Stomach smooth muscle (tissue), 2 donors: Measurements from ENCODE around the gene TTI1.

Experiments
- H3K27ac ChIP-seq: one replicate; pipeline ENCODE4 v1.7.0; 2013; ENCODE audit warnings: mild to moderate bottlenecking, low read length, inconsistent platforms
- H3K27me3 ChIP-seq, 2 donors: one replicate each; pipeline ENCODE4 v1.7.0; 2013; ENCODE audit warnings: low read length in 2 of 2; ENCODE audit not compliant: insufficient read depth in 2 of 2, control insufficient read depth in 1 of 2
- H3K36me3 ChIP-seq, 2 donors: one replicate each; pipeline ENCODE4 v1.7.0; 2013; ENCODE audit warnings: low read length in 2 of 2; ENCODE audit not compliant: control insufficient read depth in 2 of 2, insufficient read depth in 2 of 2
- H3K4me1 ChIP-seq: one replicate; pipeline ENCODE4 v1.7.0; 2013; ENCODE audit warnings: low read length; ENCODE audit not compliant: control insufficient read depth, insufficient read depth
- H3K4me3 ChIP-seq, 2 donors: one replicate each; pipeline ENCODE4 v1.7.0; 2013; ENCODE audit warnings: low read length in 2 of 2
- H3K9ac ChIP-seq, 2 donors: one replicate each; pipeline ENCODE4 v1.7.0; 2013; ENCODE audit warnings: low read length in 2 of 2, mild to moderate bottlenecking in 1 of 2
- H3K9me3 ChIP-seq, 2 donors: one replicate each; pipeline ENCODE4 v1.7.0; 2013; ENCODE audit warnings: low read length in 2 of 2; ENCODE audit not compliant: control insufficient read depth in 2 of 2
- donor health status: healthy.
- donor health status: Pancreatic carcinoma.

The TTI1 gene

GRCh38 chr20:38033330-38034107 is at the start of gene TTI1, which contains the start of gene RPRD1B:
Gene TTI1 (minus strand): TSS chr20:38033456. CDS start chr20:38013816, 19,640 bp downstream.
Gene RPRD1B (plus strand): TSS chr20:38033746. CDS start chr20:38033948, 202 bp downstream.
- no peaks in the 10 kb centered on the region for H3K9me3 ChIP-seq
- peak within 1 kb of the TSS; percentile 93 for H3K27ac ChIP-seq
- H3K4me1 ChIP-seq, result peaks cover 28% of the 10 kb centered on the region
- H3K36me3 ChIP-seq, result peaks cover 9% of the 10 kb centered on the region in 2 donors
- peak within 1 kb of the TSS; percentile 96 to 99 for H3K9ac ChIP-seq
- H3K4me3 ChIP-seq, result peak within 1 kb of the TSS; percentile 86 to 99
- no peaks in the 10 kb centered on the region for H3K27me3 ChIP-seq

GRCh38 chr20:38082894-38083293 is 49.6 kb upstream of the TTI1 start:
- no peak overlapping the region for H3K9ac ChIP-seq
- peaks cover 0 to 5% of the 10 kb centered on the region in 2 donors for H3K36me3 ChIP-seq
- H3K27me3 ChIP-seq, result no peaks in the 10 kb centered on the region
- H3K27ac ChIP-seq, result peak overlapping the region; percentile 96
- no peak overlapping the region for H3K4me3 ChIP-seq
- H3K9me3 ChIP-seq, result no peaks in the 10 kb centered on the region
- H3K4me1 ChIP-seq, result peaks cover 31% of the 10 kb centered on the region

DNA sequence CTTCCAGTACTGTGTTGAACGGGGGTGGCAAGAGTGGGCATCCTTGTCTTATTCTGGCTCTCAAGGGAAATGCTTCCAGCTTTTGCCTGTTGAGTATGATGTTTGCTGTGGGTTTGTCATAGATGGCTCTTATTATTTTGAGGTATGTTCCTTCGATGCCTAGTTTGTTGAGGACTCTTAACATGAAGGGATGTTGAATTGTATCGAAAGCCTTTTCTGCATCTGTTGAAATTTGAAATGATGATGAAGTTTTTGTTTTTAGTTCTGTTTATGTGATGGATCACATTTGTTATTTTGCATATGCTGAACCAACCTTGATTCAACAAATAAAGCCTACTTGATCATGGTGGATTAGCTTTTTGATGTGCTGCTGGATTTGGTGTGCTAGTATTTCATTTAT is 48.3 kb upstream of the TTI1 start:
- H3K9me3 ChIP-seq, result no peaks in the 10 kb centered on the region
- peaks cover 33% of the 10 kb centered on the region for H3K4me1 ChIP-seq
- H3K36me3 ChIP-seq, result peaks cover 2 to 3% of the 10 kb centered on the region in 2 donors
- no peak overlapping the region for H3K9ac ChIP-seq
- H3K27ac ChIP-seq, result no peak overlapping the region
- H3K4me3 ChIP-seq, result no peak overlapping the region
- no peaks in the 10 kb centered on the region for H3K27me3 ChIP-seq

GRCh38 chr20:38079353-38079752 is 46.1 kb upstream of the TTI1 start:
- H3K9ac ChIP-seq, result no peak overlapping the region
- H3K27me3 ChIP-seq, result no peaks in the 10 kb centered on the region
- H3K36me3 ChIP-seq, result peaks cover 0 to 4% of the 10 kb centered on the region in 2 donors
- no peak overlapping the region for H3K4me3 ChIP-seq
- H3K4me1 ChIP-seq, result peaks cover 26% of the 10 kb centered on the region
- H3K27ac ChIP-seq, result no peak overlapping the region
- no peaks in the 10 kb centered on the region for H3K9me3 ChIP-seq

DNA sequence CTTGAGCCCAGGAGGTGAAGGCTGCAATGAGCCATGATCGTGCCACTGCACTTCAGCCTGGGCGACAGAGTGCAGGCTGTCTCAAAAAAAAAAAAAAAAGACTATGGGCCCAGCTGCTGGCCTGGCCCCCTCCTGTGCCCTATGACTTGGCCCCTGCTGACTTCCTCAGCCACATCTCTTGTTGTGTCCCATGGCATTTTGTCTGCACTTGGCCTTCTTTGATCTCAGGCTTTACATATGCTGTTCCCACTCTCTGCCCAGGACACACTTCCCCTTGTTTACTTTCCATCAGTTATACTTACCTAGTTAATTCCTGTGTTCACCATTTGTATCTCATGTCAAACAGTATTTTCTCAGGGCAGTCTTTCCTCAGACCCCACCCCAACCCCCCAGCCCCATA is 44.8 kb upstream of the TTI1 start:
- Histone ChIP-seq H3K27ac (peak overlapping the region; percentile 60), H3K36me3 (peaks cover 0 to 4% of the 10 kb centered on the region in 2 donors), H3K4me3 (no peak overlapping the region), H3K27me3 (no peaks in the 10 kb centered on the region), H3K9me3 (no peaks in the 10 kb centered on the region), H3K4me1 (peaks cover 26% of the 10 kb centered on the region), H3K9ac (no peak overlapping the region)

- peaks cover 31% of the 10 kb centered on the region for H3K4me1 ChIP-seq
- H3K36me3 ChIP-seq, result peaks cover 3 to 4% of the 10 kb centered on the region in 2 donors
- no peaks in the 10 kb centered on the region for H3K9me3 ChIP-seq
- no peak overlapping the region for H3K9ac ChIP-seq
- H3K4me3 ChIP-seq, result no peak overlapping the region
- peak overlapping the region; percentile 60 for H3K27ac ChIP-seq
- H3K27me3 ChIP-seq, result no peaks in the 10 kb centered on the region
Observed at GRCh38 chr20:38076548-38076947, 43.3 kb upstream of the TTI1 start.

DNA sequence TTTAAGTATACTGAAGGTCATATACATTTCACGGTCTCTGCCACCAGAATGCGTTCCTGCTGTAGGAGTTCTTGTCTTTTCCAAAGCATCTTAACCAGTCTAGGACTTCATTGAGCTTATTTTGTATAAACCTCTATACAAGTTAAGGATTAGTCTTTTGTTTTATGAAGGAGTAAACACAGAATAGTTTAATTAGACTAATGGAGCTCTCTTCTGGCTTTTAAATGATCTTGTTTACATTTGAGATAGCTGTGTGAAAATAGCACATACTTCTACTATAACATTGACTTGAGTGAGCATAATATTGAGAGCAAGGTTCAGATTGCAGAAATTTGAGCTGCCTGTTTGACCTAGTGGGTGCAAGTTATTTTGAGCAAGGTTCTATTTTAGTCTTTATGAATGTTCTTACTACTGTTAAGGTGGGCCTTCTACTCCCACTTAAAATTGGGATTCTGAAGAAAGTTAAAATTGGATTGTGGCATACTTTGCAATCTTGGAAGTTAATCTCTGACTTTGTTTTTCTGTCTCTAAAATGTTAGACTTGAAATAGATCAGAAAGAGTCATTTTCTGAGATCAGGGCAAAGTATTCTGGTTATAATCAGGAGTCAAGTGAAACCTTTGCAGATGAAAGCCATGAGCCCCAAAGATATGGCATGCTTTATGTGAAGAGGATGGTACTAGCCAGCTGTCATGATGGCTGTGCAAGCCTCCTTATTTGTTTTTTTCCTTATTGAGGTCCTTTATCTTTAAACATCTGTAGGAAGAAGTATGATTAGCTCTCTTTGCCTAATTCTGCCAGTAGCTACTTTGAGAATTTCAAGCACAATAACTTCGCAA is 42.1 kb upstream of the TTI1 start:
- no peaks in the 10 kb centered on the region for H3K9me3 ChIP-seq
- H3K4me3 ChIP-seq, result no peak overlapping the region
- H3K27me3 ChIP-seq, result no peaks in the 10 kb centered on the region
- H3K36me3 ChIP-seq, result peaks cover 8 to 10% of the 10 kb centered on the region in 2 donors
- H3K9ac ChIP-seq, result no peak overlapping the region
- H3K27ac ChIP-seq, result peak overlapping the region; percentile 50
- peaks cover 31% of the 10 kb centered on the region for H3K4me1 ChIP-seq

DNA sequence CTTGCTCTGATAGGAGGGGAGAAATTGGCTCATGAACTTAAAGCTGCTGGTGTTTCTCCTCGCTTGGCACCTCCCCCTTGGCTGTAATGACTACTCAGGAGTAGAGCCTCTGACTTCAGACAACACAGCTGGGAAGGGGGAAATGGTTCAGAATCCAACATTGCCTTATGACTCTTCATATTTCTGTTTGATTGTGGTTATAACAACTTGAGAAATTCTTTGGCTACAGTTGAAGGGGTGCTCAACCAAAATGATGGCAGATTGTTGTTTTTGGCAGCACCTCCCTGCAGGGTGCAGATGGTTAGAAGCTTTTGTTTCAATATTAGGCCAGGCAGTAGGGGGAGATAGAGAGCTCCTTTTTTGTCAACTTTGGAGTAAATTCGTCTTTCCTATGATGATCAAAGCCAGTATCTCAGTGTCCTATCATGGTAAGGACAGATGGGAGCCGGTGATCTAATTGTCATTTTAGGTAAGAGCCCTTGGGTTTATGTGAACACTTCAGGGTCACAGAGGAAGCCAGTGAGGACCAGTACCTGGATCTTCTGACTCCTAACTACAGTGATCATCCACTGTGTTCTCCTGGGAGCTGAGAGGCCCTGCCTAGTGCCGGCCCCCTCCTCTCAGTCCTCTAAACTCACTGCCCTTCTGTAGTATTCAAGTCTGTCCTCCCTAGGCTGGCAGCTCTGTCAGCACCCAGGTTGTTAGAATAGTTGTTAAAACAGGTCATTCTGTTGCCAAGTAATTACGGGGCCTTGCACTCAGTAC is 40.2 kb upstream of the TTI1 start:
- Histone ChIP-seq H3K4me1 (peaks cover 31% of the 10 kb centered on the region), H3K27ac (peak overlapping the region; percentile 77), H3K36me3 (peaks cover 18% of the 10 kb centered on the region in 2 donors), H3K27me3 (no peaks in the 10 kb centered on the region), H3K4me3 (peak overlapping the region in 1 of 2 donors; percentile 16), H3K9ac (peak overlapping the region; percentile 36 to 52), H3K9me3 (no peaks in the 10 kb centered on the region)

DNA sequence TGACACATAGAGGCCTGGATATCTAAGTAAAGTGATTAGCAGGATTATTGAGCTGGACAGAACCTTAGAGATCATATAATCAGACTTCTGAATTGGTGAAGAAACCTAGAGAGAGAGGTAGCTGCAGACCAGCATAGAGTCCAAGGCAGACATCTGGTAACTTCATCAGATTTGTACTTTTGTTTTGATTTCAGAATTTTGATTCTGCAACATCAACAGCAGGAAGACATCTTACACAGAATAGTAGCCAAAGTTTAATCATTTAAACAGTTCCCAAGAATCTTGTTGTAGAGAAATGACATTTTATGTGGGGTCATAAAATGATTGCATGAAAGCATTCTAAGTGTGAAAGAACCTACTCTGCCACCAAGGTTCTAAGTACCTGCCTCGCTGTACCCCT is 39.6 kb upstream of the TTI1 start:
- peaks cover 31% of the 10 kb centered on the region for H3K4me1 ChIP-seq

GRCh38 chr20:38067717-38068365 is 34.6 kb upstream of the TTI1 start:
- Histone ChIP-seq H3K36me3 (peaks cover 35% of the 10 kb centered on the region in 2 donors), H3K9ac (no peak overlapping the region), H3K27ac (no peak overlapping the region), H3K9me3 (no peaks in the 10 kb centered on the region), H3K4me1 (peaks cover 3% of the 10 kb centered on the region), H3K27me3 (no peaks in the 10 kb centered on the region), H3K4me3 (no peak overlapping the region)

More for the DNA sequence above, 39.6 kb upstream of the TTI1 start:
- no peak overlapping the region for H3K9ac ChIP-seq
- no peaks in the 10 kb centered on the region for H3K9me3 ChIP-seq
- peak overlapping the region in 1 of 2 donors; percentile 16 for H3K4me3 ChIP-seq
- peaks cover 19 to 21% of the 10 kb centered on the region in 2 donors for H3K36me3 ChIP-seq
- H3K27me3 ChIP-seq, result no peaks in the 10 kb centered on the region
- H3K27ac ChIP-seq, result peak overlapping the region; percentile 42
